Posterior vena cava (tissue), 2 donors: ENCODE measurements around the gene ABCB8. TPM values are rescaled to one million over a fixed set of nuclear protein-coding genes. Genes with fewer than 3 reads are reported as not detected.

Experiments
- DNase-seq: peaks from one replicate; pipeline ENCODE4 v3.0.0-alpha.2; 2020; ENCODE audit warnings: low spot score
- intact Hi-C, 2 donors: fragments of 100-400 bp; cut with DNase I; formaldehyde crosslinking; loops; one replicate each; pipeline versions ENCODE4 v1.14.1 to v1.14.2; 2022 to 2023
- total RNA-seq, 2 donors: library from RNA; stranded (reverse); fragmentation: NEBNext Ultra II Directional; extraction: Animal tissue kit (Norgen Biotek cat#: 25700); gene quantifications; one replicate each; pipeline ENCODE4 v1.2.1, GENCODE V29; 2021
- donor health status: DM: yes; HTN: yes; CAD: no.
- donor health status: DM: yes; HTN: yes; CAD: no.

The ABCB8 gene
- total RNA-seq, 2 donors from 2014 or later = 19.2 to 24.5 TPM

DNA sequence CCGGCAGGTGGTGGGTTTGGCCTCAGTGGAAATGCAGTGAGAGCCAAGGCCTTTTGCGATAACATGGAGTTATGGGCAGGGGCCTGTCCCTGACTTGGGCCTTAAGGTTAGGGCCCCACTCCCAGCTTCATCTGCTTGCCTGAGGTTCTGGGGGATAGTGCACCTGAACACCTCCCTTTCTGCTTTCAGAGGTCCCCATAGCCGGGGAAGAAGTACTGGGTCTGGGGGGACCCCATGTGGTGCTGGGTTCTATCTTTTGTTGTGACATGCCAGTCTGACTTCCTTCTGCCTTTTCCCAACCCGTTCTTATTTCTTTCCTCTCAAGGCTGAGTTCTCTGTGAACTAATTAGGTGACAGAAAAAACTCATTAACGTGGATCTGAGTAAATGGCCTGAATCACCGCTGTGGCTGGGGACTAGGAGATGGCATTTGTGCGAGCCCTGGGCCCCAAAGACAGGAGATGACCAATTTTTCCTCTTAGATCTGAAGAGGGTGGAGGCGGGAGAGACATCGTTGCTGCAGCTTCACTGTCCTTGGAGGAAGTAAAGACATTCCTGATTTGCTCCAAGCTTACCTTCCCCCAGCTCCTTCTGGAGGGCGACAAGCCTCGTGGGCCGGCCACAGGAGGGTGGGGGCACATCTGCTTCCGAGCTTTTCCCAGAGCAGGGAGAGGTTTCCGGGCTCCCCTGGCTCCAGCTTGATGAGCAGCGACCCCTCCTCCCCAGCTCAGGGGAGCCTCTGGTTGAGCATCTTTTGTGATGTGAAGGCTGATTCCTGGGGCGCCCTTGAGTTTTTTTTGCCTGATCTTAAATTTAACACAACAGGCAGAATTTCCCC, 60.0 kb downstream of the ABCB8 start:
- intact Hi-C loops = no loop called here
- DNase-seq = no peak

DNA sequence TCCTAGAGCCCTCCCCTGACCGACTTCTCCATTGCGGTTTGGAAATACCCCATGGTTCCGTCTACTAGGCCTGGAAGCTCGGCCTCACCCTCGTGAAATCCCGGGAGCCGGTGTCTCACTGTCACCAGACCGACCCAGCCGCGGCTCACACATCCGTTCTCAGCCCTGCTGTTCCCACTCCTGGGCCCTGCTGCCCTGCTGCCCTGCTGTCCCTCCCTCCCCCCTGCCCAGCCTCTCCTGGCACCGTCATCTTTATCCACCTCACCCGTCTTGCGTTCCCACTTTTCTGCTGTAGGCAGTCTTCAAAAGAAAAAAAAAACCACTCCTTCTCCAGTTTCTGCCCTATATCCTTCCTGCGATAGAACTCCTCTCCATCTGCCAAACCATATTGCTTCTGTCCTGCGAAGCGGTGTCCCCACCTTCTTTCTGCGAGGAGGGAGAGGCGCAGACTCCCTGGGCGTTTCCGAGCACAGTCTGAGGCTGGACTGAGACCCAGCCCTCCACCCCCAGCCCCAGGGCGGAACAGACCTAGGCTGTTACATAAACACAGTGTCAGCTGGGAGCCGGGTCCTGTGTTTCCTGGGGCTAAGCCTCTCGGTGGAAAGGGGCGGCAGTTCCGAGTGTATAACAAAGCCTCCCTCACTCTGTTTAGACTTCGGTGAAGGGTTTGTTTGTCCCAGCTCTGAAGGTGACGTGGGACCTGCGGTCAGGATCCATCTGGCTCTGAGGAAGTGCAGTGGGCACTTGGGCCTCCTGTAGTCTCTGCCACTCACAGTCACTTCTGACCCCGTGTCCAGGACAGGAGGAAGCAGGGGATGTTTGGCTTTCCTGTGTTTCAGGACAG, 60.8 kb downstream of the ABCB8 start:
- peak; percentile 93 for DNase-seq
- intact Hi-C loops = no loop called here

DNA sequence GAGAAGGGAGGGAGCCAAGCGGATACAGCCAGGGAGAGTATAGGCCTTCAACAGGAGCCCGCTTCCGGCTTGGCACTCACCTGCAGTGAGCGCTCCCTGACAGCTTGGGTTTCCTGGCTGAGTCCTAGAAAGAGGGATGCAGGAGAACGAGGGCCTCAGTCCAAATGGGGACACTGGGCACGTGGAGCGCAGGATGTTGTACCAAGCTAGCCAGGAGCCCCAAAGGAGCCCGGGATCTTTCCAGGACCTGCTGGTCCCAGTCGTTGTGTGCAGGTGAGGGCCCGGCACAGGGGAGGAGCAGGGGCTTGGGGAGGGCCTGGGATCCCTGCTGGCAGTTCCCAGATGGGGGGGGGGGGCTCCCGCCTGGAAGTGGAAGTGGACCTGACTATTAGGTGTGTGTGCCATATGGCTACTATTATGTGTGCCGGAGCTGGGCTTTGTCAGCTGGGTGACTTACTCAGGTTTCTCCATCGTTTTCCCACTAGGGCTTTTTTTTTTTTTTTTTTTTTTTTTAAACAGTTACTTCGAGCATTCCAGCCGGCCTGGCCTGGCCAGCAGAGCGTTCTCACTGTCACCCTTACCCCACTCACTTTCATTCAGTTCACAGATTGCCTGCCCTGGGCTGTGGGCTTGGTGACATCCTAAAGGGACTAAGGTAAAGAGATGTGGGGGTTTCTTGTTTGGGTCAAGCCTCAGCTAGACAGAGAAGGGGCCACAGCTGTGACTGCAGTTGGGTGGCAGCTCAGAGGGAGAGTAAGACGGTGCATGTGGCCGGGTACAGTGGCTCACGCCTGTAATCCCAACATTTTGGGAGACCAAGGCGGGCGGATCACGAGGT, 61.9 kb downstream of the ABCB8 start:
- DNase-seq = no peak
- intact Hi-C loops = loop anchor here in 1 of 2 donors (2.0 to 10.0 kb wide), 2 partner anchors 19 to 45 kb away; partner anchors contain the start of gene ASIC3

DNA sequence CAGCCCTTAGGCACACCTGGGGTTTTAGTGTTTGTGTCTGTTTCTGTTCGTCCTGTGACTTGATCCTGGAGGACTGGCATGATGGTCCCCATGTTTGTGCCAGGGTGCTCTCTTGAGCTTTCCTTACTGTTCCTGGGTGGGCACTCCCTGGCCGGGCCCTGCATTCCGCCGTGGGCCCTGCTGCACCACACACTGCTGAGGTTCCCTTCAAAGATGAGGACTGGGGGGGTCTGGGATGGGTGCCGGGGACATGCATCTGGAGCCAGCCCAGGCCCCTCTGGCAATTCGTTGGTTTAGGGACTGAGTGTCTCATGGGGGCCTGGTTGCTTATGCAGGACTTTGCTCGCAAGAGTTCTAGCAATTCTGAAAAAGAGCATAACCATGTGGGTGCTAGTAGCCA, 62.8 kb downstream of the ABCB8 start:
- DNase-seq = no peak
- intact Hi-C loops = loop anchor here in 1 of 2 donors (2.0 to 10.0 kb wide), 2 partner anchors 18 to 46 kb away; partner anchors contain the start of gene ASIC3

DNA sequence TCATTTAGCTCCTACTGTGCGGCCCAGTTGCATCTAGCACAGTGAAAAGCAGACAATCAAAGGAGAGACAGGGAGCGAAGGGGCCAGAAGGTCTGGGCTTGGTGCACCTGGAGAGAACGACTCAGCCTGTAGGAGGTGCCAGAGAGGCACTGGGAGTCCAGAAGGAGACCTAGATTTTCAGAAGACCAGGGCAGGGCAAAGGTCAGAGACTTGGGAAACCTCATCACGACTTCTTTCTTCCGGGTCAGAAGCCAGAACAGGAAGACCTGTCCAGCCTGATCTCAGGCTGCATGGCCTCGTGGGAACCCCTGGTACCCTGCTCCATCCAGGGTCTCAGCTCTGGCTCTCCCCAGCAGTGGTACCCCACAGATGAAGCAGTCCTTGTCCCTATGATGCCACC, 63.2 kb downstream of the ABCB8 start:
- intact Hi-C loops = loop anchor here in 1 of 2 donors (2.0 to 10.0 kb wide), 2 partner anchors 17 to 47 kb away; partner anchors contain the start of gene ASIC3
- DNase-seq = no peak

DNA sequence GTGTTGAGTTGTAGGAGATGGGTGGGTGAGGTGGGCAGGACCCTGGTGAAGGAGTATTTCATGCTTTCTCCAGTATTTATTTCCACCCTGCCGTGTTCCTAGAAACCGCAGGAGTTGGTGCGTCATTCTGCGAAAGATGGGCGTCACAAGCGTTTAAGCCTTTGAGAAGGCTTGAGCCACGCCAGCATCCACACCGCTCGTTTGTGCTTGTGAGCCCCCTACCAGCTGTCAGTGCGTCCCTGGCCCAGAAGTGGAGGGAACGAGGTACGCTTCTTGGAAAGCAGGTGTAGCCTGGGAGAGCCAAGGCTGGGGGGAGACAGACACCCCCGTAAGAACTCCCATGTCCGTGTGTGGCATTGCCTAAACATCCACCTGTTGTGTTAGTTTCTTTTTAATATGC, 63.7 kb downstream of the ABCB8 start:
- intact Hi-C loops = loop anchor here in 1 of 2 donors (2.0 to 10.0 kb wide), 2 partner anchors 17 to 47 kb away; partner anchors contain the start of gene ASIC3
- DNase-seq = no peak

DNA sequence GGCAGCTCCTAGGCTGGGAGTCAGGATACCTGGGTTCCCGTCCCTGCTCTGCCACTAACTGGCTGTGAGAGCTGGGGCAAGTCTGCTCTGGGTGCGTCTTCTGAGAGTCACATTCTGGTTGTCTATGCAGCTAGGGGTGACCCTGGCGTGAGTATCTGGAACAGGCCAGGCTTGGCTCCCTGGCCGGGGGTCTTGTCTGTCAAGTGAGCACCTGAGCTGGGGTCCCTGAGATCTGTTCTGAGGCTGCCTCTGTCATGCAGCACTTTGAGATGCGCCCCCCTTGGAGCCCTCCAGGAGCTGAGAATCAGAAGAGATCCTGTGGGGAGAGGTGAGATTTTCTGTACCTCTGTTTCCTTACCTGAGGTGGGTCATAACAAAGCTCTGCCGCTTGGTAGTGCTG, 65.5 kb downstream of the ABCB8 start:
- intact Hi-C loops = loop anchor here in 1 of 2 donors (10.0 kb wide), 1 partner anchor 49 kb away; the partner anchor contains the start of gene ASIC3
- DNase-seq = no peak

DNA sequence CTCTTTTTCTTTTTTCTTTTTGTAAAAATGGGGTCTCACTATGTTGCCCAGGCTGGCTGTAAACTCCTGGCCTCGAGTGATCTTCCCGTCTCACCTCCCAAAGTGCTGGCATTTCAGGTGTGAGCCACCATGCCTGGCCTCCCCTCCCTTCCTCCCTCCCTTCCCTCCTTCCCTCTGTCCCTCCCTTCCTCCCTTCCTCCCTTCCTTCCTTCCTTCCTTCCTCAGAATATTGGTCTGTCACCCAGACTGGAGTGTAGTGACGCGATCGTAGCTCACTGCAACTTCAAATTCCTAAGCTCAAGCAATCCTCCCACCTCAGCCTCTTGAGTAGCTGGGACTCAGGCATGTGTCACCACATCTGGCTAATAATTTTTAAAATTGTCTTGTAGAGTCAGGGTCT, 66.4 kb downstream of the ABCB8 start:
- no peak for DNase-seq
- intact Hi-C loops = loop anchor here in 1 of 2 donors (10.0 kb wide), 1 partner anchor 50 kb away; the partner anchor contains the start of gene ASIC3

DNA sequence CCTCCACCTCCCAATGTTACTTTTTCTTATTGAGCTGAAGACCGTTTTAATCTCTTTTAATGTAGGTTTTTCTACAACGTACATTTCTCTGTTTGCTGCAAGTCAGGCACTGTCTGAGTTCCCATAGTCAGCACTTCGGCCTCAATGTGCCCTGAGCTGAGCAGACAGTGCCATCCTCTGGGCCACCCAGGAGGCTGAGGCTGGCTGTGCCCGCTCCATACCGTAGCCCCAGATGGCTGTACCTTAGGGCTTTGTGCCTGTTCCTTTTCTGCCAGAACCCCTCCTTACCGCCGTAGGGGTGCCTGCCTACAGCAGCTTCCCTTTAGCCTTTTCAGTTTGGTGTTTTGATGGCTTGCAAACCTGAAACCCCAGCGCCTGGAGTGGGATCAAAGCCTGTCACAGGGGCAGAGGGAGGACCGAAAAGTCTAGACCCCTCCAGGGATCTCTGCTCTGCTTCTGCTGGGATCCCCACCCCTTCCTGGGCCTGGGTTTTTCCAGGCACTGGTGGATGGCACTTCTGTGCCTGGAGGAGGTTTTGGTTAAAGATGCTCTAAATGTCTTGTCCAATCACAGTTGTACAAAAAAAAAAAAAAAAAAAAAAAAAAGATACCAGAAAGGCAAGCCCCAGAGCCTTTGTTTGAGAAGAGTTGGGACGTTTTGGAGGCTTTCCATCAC, 67.0 kb downstream of the ABCB8 start:
- intact Hi-C loops = loop anchor here in 1 of 2 donors (10.0 kb wide), 1 partner anchor 50 kb away; the partner anchor contains the start of gene ASIC3
- no peak for DNase-seq

DNA sequence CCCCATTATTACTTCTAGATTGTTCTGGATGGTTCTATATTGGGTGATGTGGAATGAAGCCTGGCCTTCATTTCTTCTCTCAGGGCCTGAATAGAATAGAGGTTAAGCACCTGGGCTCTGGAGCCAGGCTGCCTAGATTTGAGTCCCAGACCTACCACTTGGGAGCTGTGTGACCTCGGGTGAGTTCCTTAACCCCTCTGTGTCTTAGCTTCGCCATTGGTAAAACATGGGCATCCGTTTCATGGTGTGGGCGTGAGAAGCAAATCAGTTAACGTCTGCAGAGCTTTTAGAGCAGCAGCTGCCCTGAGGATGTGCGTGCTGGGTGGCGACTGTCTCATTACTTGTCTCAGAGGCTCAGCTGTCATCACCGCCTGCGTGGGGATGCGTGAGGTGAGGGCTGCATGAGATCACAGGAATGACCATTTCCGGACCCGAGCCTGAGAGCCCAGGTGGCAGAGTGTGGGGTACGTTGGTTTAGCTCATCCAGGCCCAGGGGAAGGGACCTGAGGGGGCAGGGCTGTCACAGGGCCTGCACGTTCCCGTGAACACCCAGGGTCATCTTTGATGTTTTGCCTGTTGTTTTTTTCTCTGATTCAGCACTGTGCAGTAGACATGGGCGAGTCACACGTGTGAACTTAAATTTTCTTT, 67.7 kb downstream of the ABCB8 start:
- DNase-seq = no peak
- intact Hi-C loops = loop anchor here in 1 of 2 donors (10.0 kb wide), 1 partner anchor 51 kb away; the partner anchor contains the start of gene ASIC3

Other genes with a start within 250 kb of the ABCB8 start
- gene TMEM176B, start 228.1 kb upstream of the ABCB8 start, total RNA-seq = 100 to 1,000 TPM in 1 of 2 donors, 10 to 100 TPM in 1; 65.3 to 110 TPM
- 10 to 100 TPM; 47.2 to 70.7 TPM for gene TMEM176A, start 227.7 kb upstream of the ABCB8 start, total RNA-seq
- gene AOC1, start 175.9 kb upstream of the ABCB8 start, total RNA-seq = under 1 TPM in 1 of 2 donors, not detected in 1; 0.46 TPM
- 10 to 100 TPM; 27.3 to 37.3 TPM for gene KCNH2, start 50.1 kb upstream of the ABCB8 start, total RNA-seq
- 10 to 100 TPM; 27.9 to 71.8 TPM for gene NOS3, start 37.4 kb upstream of the ABCB8 start, total RNA-seq
- gene ATG9B, start 4.0 kb upstream of the ABCB8 start, total RNA-seq = not detected
- 1 to 10 TPM; 1.4 to 1.5 TPM for gene ASIC3, start 20.1 kb downstream of the ABCB8 start, total RNA-seq
- 1 to 10 TPM; 5.2 to 7.3 TPM for gene CDK5, start 29.4 kb downstream of the ABCB8 start, total RNA-seq
- gene SLC4A2, start 31.1 kb downstream of the ABCB8 start, total RNA-seq = 100 to 1,000 TPM; 105 to 212 TPM
- gene FASTK, start 52.4 kb downstream of the ABCB8 start, total RNA-seq = 10 to 100 TPM; 35.5 to 56.3 TPM
- gene TMUB1, start 55.0 kb downstream of the ABCB8 start, total RNA-seq = 10 to 100 TPM; 27.4 to 27.7 TPM
- 10 to 100 TPM; 55.7 to 63.6 TPM for gene AGAP3, start 58.0 kb downstream of the ABCB8 start, total RNA-seq
- not detected for gene GBX1, start 139.2 kb downstream of the ABCB8 start, total RNA-seq
- not detected for gene ASB10, start 158.8 kb downstream of the ABCB8 start, total RNA-seq
- gene H2BK1, start 182.0 kb downstream of the ABCB8 start, total RNA-seq = 1 to 10 TPM in 1 of 2 donors, not detected in 1; 1.1 TPM
- gene ABCF2, start 198.8 kb downstream of the ABCB8 start, total RNA-seq = 10 to 100 TPM; 24.4 to 27.4 TPM
- gene CHPF2, start 204.0 kb downstream of the ABCB8 start, total RNA-seq = 10 to 100 TPM; 37.5 to 40.7 TPM
- 10 to 100 TPM; 45.8 to 68.4 TPM for gene SMARCD3, start 220.2 kb downstream of the ABCB8 start, total RNA-seq